Right cardiac atrium (tissue), 5 donors: Measurements from ENCODE around the gene HS1BP3. TPM values are rescaled to one million over a fixed set of nuclear protein-coding genes. Genes with fewer than 3 reads are reported as not detected.

ENCODE experiments used
- ATAC-seq, 2 donors: fragments of 200-7000 bp; cut with Tn5 transposase; one replicate each; pipeline versions ENCODE4 v1.8.0 to v1.9.1; 2020; ENCODE audit warnings: moderate library complexity in 2 of 2, mild to moderate bottlenecking in 1 of 2
- DNase-seq, 3 donors: peaks; one replicate each; pipeline ENCODE4 v3.0.0-alpha.2; 2020
- H3K27ac ChIP-seq: one replicate; pipeline ENCODE4 v1.5.1; 2013; ENCODE audit warnings: mild to moderate bottlenecking, low read length, control low read depth, moderate library complexity
- H3K27me3 ChIP-seq: one replicate; pipeline ENCODE4 v1.6.1; 2013; ENCODE audit not compliant: control insufficient read depth, insufficient read depth
- H3K4me1 ChIP-seq: one replicate; pipeline ENCODE4 v1.6.1; 2013; ENCODE audit warnings: low read length; ENCODE audit not compliant: control insufficient read depth, insufficient read depth
- H3K4me3 ChIP-seq: one replicate; pipeline ENCODE4 v1.5.1; 2013; ENCODE audit warnings: low read length, control low read depth
- H3K9me3 ChIP-seq: one replicate; pipeline ENCODE4 v1.6.1; 2013; ENCODE audit warnings: low read length; ENCODE audit not compliant: control insufficient read depth
- WGBS: extraction: QIAGEN DNeasy Blood & Tissue Kit; methylation state at CpG from one replicate; pipeline ENCODE4 v1.1.7; 2013; 5-methylcytosine and 5-hydroxymethylcytosine counted together
- intact Hi-C, 4 donors: fragments of 100-400 bp; cut with DNase I; formaldehyde crosslinking; loops; one replicate each; pipeline versions ENCODE4 v1.11.0 to v1.14.0; 2022 to 2023
- polyA plus RNA-seq: library from polyadenylated mRNA; stranded (reverse); fragments of 200-250 nt; gene quantifications from one replicate; pipeline ENCODE4 v1.2.3, GENCODE V29; 2013
- total RNA-seq, 4 donors: library from RNA; stranded (reverse); fragmentation: NEBNext Ultra II Directional; extraction: Animal tissue kit (Norgen Biotek cat#: 25700); gene quantifications; one replicate each; pipeline ENCODE4 v1.2.1, GENCODE V29; 2021
- donor health status: healthy with polysubstance abuse.
- donor health status: DM: no; HTN: yes; CAD: no.
- donor health status: DM: no; HTN: no; CAD: no.
- donor health status: DM: no; HTN: yes; CAD: no; lungs with severe emphysema.
- donor health status: DM: yes; HTN: yes; CAD: no.

Gene HS1BP3
- total and polyA plus RNA-seq, 5 donors: 21.8 to 29.8 (median 26.2) TPM

- DNase-seq (peak; percentile 46 to 72 (median 71)), ATAC-seq (peak; percentile 2 to 22)
- H3K9me3 ChIP-seq: no peaks in the 10 kb centered on the region
- H3K4me3 ChIP-seq: peak overlapping the region; percentile 78
- H3K4me1 ChIP-seq: peaks cover 15% of the 10 kb centered on the region
- H3K27me3 ChIP-seq: no peaks in the 10 kb centered on the region
- intact Hi-C loops: no loop called here
- H3K27ac ChIP-seq: peak overlapping the region; percentile 82
- WGBS: 16% methylated on average over 19 of the region's 19 CpGs
These were observed 463 bp downstream of the HS1BP3 start for GRCh38 chr2:20650393-20650876.

GRCh38 chr2:20649976-20650375 lies 922 bp downstream of the HS1BP3 start:
- intact Hi-C loops: no loop called here
- ATAC-seq (no peak), DNase-seq (no peak)
- Histone ChIP-seq H3K4me1 (peaks cover 15% of the 10 kb centered on the region), H3K9me3 (no peaks in the 10 kb centered on the region), H3K4me3 (peak overlapping the region; percentile 78), H3K27ac (no peak overlapping the region), H3K27me3 (no peaks in the 10 kb centered on the region)
- 70% methylated on average over 7 of the region's 7 CpGs for WGBS

- intact Hi-C loops: no loop called here
- no peak overlapping the region for H3K4me3 ChIP-seq
- DNase-seq: peak in 2 of 3 donors; percentile 51 to 59
- no peaks in the 10 kb centered on the region for H3K9me3 ChIP-seq
- no peaks in the 10 kb centered on the region for H3K27me3 ChIP-seq
- peaks cover 15% of the 10 kb centered on the region for H3K4me1 ChIP-seq
- 81% methylated on average over 11 of the region's 11 CpGs for WGBS
- no peak for ATAC-seq
- no peak overlapping the region for H3K27ac ChIP-seq
These were observed 1.3 kb downstream of the HS1BP3 start for GRCh38 chr2:20649576-20649975.

GRCh38 chr2:20648831-20649230 lies 2.1 kb downstream of the HS1BP3 start:
- H3K27me3 ChIP-seq: no peaks in the 10 kb centered on the region
- WGBS: 95% methylated on average over 9 of the region's 9 CpGs
- H3K4me3 ChIP-seq: no peak overlapping the region
- H3K4me1 ChIP-seq: peaks cover 15% of the 10 kb centered on the region
- no peaks in the 10 kb centered on the region for H3K9me3 ChIP-seq
- no peak overlapping the region for H3K27ac ChIP-seq
- intact Hi-C loops: no loop called here
- DNase-seq: peak in 2 of 3 donors; percentile 39 to 59
- ATAC-seq: no peak

- peaks cover 15% of the 10 kb centered on the region for H3K4me1 ChIP-seq
- DNase-seq: peak in 1 of 3 donors; percentile 24
These were observed 2.7 kb downstream of the HS1BP3 start for GRCh38 chr2:20648206-20648605.

GRCh38 chr2:20647738-20648137 lies 3.2 kb downstream of the HS1BP3 start:
- intact Hi-C loops: no loop called here
- Histone ChIP-seq H3K27me3 (no peaks in the 10 kb centered on the region), H3K4me3 (no peak overlapping the region), H3K9me3 (no peaks in the 10 kb centered on the region), H3K4me1 (peaks cover 15% of the 10 kb centered on the region), H3K27ac (no peak overlapping the region)
- ATAC-seq (no peak), DNase-seq (peak in 1 of 3 donors; percentile 34)
- 77% methylated on average over 8 of the region's 8 CpGs for WGBS

More at GRCh38 chr2:20648206-20648605, 2.7 kb downstream of the HS1BP3 start:
- Histone ChIP-seq H3K9me3 (no peaks in the 10 kb centered on the region), H3K27me3 (no peaks in the 10 kb centered on the region), H3K4me3 (no peak overlapping the region), H3K27ac (no peak overlapping the region)
- no peak for ATAC-seq
- intact Hi-C loops: no loop called here
- WGBS: 91% methylated on average over 4 of the region's 4 CpGs

- H3K4me1 ChIP-seq: peaks cover 15% of the 10 kb centered on the region
- no peak overlapping the region for H3K4me3 ChIP-seq
- no peaks in the 10 kb centered on the region for H3K9me3 ChIP-seq
- DNase-seq (peak in 1 of 3 donors; percentile 12), ATAC-seq (no peak)
- intact Hi-C loops: no loop called here
- H3K27ac ChIP-seq: no peak overlapping the region
- 91% methylated on average over 3 of the region's 3 CpGs for WGBS
- H3K27me3 ChIP-seq: no peaks in the 10 kb centered on the region
These were observed 3.7 kb downstream of the HS1BP3 start for GRCh38 chr2:20647211-20647610.

GRCh38 chr2:20646446-20646845 lies 4.5 kb downstream of the HS1BP3 start:
- Histone ChIP-seq H3K27ac (no peak overlapping the region), H3K4me3 (no peak overlapping the region), H3K4me1 (peaks cover 17% of the 10 kb centered on the region), H3K9me3 (no peaks in the 10 kb centered on the region), H3K27me3 (no peaks in the 10 kb centered on the region)
- WGBS: 96% methylated on average over 20 of the region's 20 CpGs
- DNase-seq: peak in 1 of 3 donors; percentile 56
- ATAC-seq: no peak
- intact Hi-C loops: no loop called here

- intact Hi-C loops: no loop called here
- Histone ChIP-seq H3K4me3 (no peak overlapping the region), H3K27ac (no peak overlapping the region), H3K9me3 (no peaks in the 10 kb centered on the region), H3K27me3 (no peaks in the 10 kb centered on the region), H3K4me1 (peaks cover 17% of the 10 kb centered on the region)
- 84% methylated on average over 10 of the region's 10 CpGs for WGBS
- peak in 1 of 3 donors; percentile 33 for DNase-seq
- no peak for ATAC-seq
These were observed 5.1 kb downstream of the HS1BP3 start for GRCh38 chr2:20645761-20646160.

GRCh38 chr2:20645301-20645701 lies 5.6 kb downstream of the HS1BP3 start:
- Histone ChIP-seq H3K4me3 (no peak overlapping the region), H3K27ac (no peak overlapping the region), H3K4me1 (peaks cover 17% of the 10 kb centered on the region), H3K27me3 (no peaks in the 10 kb centered on the region), H3K9me3 (no peaks in the 10 kb centered on the region)
- intact Hi-C loops: no loop called here
- peak in 2 of 3 donors; percentile 44 to 54 for DNase-seq
- 92% methylated on average over 14 of the region's 14 CpGs for WGBS
- no peak for ATAC-seq

GRCh38 chr2:20643826-20644225 lies 7.1 kb downstream of the HS1BP3 start:
- H3K4me3 ChIP-seq: no peak overlapping the region
- no peaks in the 10 kb centered on the region for H3K27me3 ChIP-seq
- DNase-seq: no peak
- H3K9me3 ChIP-seq: no peaks in the 10 kb centered on the region
- ATAC-seq: no peak
- no peak overlapping the region for H3K27ac ChIP-seq
- WGBS: 62% methylated on average over 3 of the region's 3 CpGs
- H3K4me1 ChIP-seq: peaks cover 12% of the 10 kb centered on the region
- intact Hi-C loops: loop anchor here in 1 of 4 donors (5.0 kb wide), 1 partner anchor 262 kb away; no protein-coding TSS in a partner anchor

- intact Hi-C loops: loop anchor here in 1 of 4 donors (5.0 kb wide), 1 partner anchor 261 kb away; no protein-coding TSS in a partner anchor
- no peaks in the 10 kb centered on the region for H3K27me3 ChIP-seq
- WGBS: 96% methylated on average over 7 of the region's 7 CpGs
- H3K4me3 ChIP-seq: no peak overlapping the region
- ATAC-seq (no peak), DNase-seq (peak in 1 of 3 donors; percentile 8)
- peaks cover 6% of the 10 kb centered on the region for H3K4me1 ChIP-seq
- H3K27ac ChIP-seq: no peak overlapping the region
- no peaks in the 10 kb centered on the region for H3K9me3 ChIP-seq
These were observed 7.8 kb downstream of the HS1BP3 start for GRCh38 chr2:20643060-20643459.
